Liver (tissue), 9 donors: ENCODE results near the gene EXTL1. TPM values are rescaled to one million over a fixed set of nuclear protein-coding genes. Genes with fewer than 3 reads are reported as not detected.

Experiments used
- DNase-seq: peaks from one replicate; pipeline ENCODE4 v3.0.0-alpha.2; 2017; ENCODE audit warnings: low spot score
- H3K27ac ChIP-seq, 2 donors: one replicate each; pipeline ENCODE4 v1.7.0; 2013; ENCODE audit warnings: inconsistent platforms in 2 of 2, low read length in 2 of 2, control low read depth in 1 of 2, low read depth in 1 of 2, mild to moderate bottlenecking in 1 of 2
- H3K27me3 ChIP-seq, 4 donors: one replicate each; pipeline versions ENCODE4 v1.6.1 to v1.7.0; 2013; ENCODE audit warnings: low read length in 3 of 4, inconsistent platforms in 1 of 4, mild to moderate bottlenecking in 1 of 4, moderate library complexity in 1 of 4; ENCODE audit not compliant: control insufficient read depth in 4 of 4, insufficient read depth in 4 of 4
- H3K36me3 ChIP-seq, 4 donors: one replicate each; pipeline versions ENCODE4 v1.6.1 to v1.7.0; 2013; ENCODE audit warnings: low read length in 3 of 4, mild to moderate bottlenecking in 3 of 4, low read depth in 1 of 4, moderate library complexity in 1 of 4; ENCODE audit not compliant: control insufficient read depth in 4 of 4, insufficient read depth in 3 of 4
- H3K4me1 ChIP-seq, 4 donors: one replicate each; pipeline versions ENCODE4 v1.6.1 to v1.7.0; 2013; ENCODE audit warnings: low read length in 3 of 4, mild to moderate bottlenecking in 3 of 4, moderate library complexity in 1 of 4; ENCODE audit not compliant: control insufficient read depth in 4 of 4, insufficient read depth in 4 of 4
- H3K4me3 ChIP-seq, 3 donors: one replicate each; pipeline versions ENCODE4 v1.6.1 to v1.7.0; 2013; ENCODE audit warnings: low read length in 3 of 3, control low read depth in 1 of 3, low read depth in 1 of 3, mild to moderate bottlenecking in 1 of 3
- H3K9ac ChIP-seq, 2 donors: one replicate each; pipeline ENCODE4 v1.7.0; 2013; ENCODE audit warnings: low read length in 2 of 2, mild to moderate bottlenecking in 2 of 2, moderate library complexity in 2 of 2, control low read depth in 1 of 2, low read depth in 1 of 2
- H3K9me3 ChIP-seq, 4 donors: one replicate each; pipeline versions ENCODE4 v1.6.1 to v1.7.0; 2013; ENCODE audit warnings: low read length in 3 of 4; ENCODE audit not compliant: control insufficient read depth in 4 of 4
- EGR1 ChIP-seq, 2 donors: IDR thresholded peaks; 2 replicates each; pipeline ENCODE4 v1.6.1; 2016 to 2018; ENCODE audit warnings: antibody characterized with exemption in 2 of 2, low read depth in 2 of 2
- FOXA1 ChIP-seq: IDR thresholded peaks from 2 replicates; pipeline ENCODE4 v1.6.1; 2016; ENCODE audit warnings: antibody characterized with exemption
- FOXA2 ChIP-seq: IDR thresholded peaks from 2 replicates; pipeline ENCODE4 v1.6.1; 2016; ENCODE audit warnings: antibody characterized with exemption
- GABPA ChIP-seq, 2 donors: IDR thresholded peaks in 1 of 2; conservative IDR thresholded peaks in 1 of 2; 2 replicates each; pipeline ENCODE4 v1.6.1; 2016; ENCODE audit warnings: antibody characterized with exemption in 2 of 2, mild to moderate bottlenecking in 1 of 2, moderate library complexity in 1 of 2
- HNF4A ChIP-seq, 2 donors: conservative IDR thresholded peaks; 2 replicates each; pipeline ENCODE4 v1.6.1; 2016; ENCODE audit warnings: antibody characterized with exemption in 2 of 2, mild to moderate bottlenecking in 2 of 2
- HNF4G ChIP-seq: IDR thresholded peaks from 2 replicates; pipeline ENCODE4 v1.6.1; 2016; ENCODE audit warnings: antibody characterized with exemption
- JUND ChIP-seq, 2 donors: IDR thresholded peaks; 2 replicates each; pipeline ENCODE4 v1.6.1; 2016; ENCODE audit warnings: antibody characterized with exemption in 2 of 2
- NR2F2 ChIP-seq: IDR thresholded peaks from 2 replicates; pipeline ENCODE4 v1.6.1; 2016; ENCODE audit warnings: antibody characterized with exemption
- RAD21 ChIP-seq, 2 donors: IDR thresholded peaks; 2 replicates each; pipeline ENCODE4 v1.6.1; 2016; ENCODE audit warnings: antibody characterized with exemption in 2 of 2, mild to moderate bottlenecking in 2 of 2
- RXRA ChIP-seq, 2 donors: IDR thresholded peaks; 2 replicates each; pipeline ENCODE4 v1.6.1; 2017 to 2018; ENCODE audit warnings: antibody characterized with exemption in 2 of 2, mild to moderate bottlenecking in 1 of 2
- SP1 ChIP-seq: IDR thresholded peaks from 2 replicates; pipeline ENCODE4 v1.6.1; 2018; ENCODE audit warnings: antibody characterized with exemption, mild to moderate bottlenecking
- TAF1 ChIP-seq: conservative IDR thresholded peaks from 2 replicates; pipeline ENCODE4 v1.6.1; 2016; ENCODE audit warnings: antibody characterized with exemption, mild to moderate bottlenecking
- YY1 ChIP-seq: IDR thresholded peaks from 2 replicates; pipeline ENCODE4 v1.6.1; 2016; ENCODE audit warnings: antibody characterized with exemption, mild to moderate bottlenecking
- WGBS: extraction: QIAGEN DNeasy Blood & Tissue Kit; methylation state at CpG from one replicate; pipeline ENCODE4 v1.1.7; 2013; 5-methylcytosine and 5-hydroxymethylcytosine counted together
- polyA plus RNA-seq, 2 donors: library from polyadenylated mRNA; stranded (reverse) in 1 of 2; unstranded in 1 of 2; fragments of 200-250 nt in 1 of 2; fragments of >200 nt in 1 of 2; fragmentation: Nextera tagmentation in 1 of 2; extraction: Ambion mirVana in 1 of 2; gene quantifications; one replicate each; pipeline versions ENCODE4 v1.2.1 to v1.2.3, GENCODE V29; 2013 to 2015
- total RNA-seq, 2 donors: library from RNA; depleted of rRNA; stranded (reverse); fragments of >200 nt; gene quantifications; one replicate each; pipeline ENCODE4 v1.2.3, GENCODE V29; 2014
- TF ChIP-seq, protein P1 (sequence below): IDR thresholded peaks from 2 replicates; pipeline ENCODE4 v1.6.1; 2016; ENCODE audit warnings: antibody characterized with exemption
- TF ChIP-seq, protein P2 (sequence below): IDR thresholded peaks from 2 replicates; pipeline ENCODE4 v1.6.1; 2016; ENCODE audit warnings: antibody characterized with exemption
- TF ChIP-seq, protein P3 (sequence below): IDR thresholded peaks from 2 replicates; pipeline ENCODE4 v1.6.1; 2016; ENCODE audit warnings: antibody characterized with exemption
- TF ChIP-seq, protein P4 (sequence below): IDR thresholded peaks from 2 replicates; pipeline ENCODE4 v1.6.1; 2016; ENCODE audit warnings: antibody characterized with exemption, mild to moderate bottlenecking
- TF ChIP-seq, protein P5 (sequence below): fragments of 150-350 bp; IDR thresholded peaks from 2 replicates; pipeline ENCODE4 v1.5.1; 2017; ENCODE audit warnings: improper control_type of control experiment, low read depth, low read length; ENCODE audit not compliant: missing input control
- donor health status: healthy.
- donor health status: healthy.
- donor health status: healthy.
- donor health status: healthy.
- donor health status: healthy.

The EXTL1 gene
- total and polyA plus RNA-seq, 4 donors, result under 0.01 TPM; not detected in 3

DNA sequence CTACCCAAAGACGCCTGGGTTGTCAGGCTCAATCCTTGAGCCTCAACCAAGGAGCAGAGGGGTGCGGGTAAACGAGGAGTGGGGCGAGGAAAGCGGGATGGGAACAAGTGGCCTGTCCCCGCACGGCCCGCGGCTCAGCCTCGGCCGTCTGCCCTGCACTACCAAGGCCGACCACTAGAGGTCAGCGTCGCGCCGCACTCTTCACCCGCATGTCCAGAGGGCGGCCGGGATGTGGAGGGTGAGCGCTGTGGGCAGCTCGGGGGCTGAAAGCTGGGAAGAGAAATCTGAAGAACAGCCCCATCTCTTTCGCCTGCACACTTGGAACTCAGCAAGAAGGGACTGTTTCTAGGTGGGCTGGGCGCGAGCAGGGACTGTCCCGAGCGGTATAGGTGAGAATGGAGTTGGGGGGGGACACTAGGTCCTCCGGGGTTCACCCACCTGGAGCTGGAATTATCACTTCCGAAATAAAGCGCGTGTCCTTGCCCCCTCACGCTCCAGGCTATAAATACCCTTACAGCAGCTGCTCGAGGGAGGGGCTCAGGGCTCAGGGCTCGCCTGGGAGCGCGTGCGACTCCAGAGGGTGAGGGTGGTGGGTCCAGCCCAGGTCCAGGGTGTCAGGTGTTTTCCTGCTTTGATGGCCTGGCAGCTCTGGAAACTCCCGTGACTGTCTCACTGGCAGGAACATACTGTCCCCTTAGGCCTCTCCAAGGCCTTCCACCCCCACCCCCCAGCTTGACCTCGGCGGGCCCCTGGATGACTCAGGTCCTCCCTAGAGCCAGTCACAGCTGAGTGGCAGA, 14.6 kb downstream of the EXTL1 start (continued):
- TF ChIP-seq, protein P1, sequence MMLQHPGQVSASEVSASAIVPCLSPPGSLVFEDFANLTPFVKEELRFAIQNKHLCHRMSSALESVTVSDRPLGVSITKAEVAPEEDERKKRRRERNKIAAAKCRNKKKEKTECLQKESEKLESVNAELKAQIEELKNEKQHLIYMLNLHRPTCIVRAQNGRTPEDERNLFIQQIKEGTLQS, result no peak
- TF ChIP-seq, protein P2, sequence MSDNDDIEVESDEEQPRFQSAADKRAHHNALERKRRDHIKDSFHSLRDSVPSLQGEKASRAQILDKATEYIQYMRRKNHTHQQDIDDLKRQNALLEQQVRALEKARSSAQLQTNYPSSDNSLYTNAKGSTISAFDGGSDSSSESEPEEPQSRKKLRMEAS, result no peak
- TF ChIP-seq, protein P3, sequence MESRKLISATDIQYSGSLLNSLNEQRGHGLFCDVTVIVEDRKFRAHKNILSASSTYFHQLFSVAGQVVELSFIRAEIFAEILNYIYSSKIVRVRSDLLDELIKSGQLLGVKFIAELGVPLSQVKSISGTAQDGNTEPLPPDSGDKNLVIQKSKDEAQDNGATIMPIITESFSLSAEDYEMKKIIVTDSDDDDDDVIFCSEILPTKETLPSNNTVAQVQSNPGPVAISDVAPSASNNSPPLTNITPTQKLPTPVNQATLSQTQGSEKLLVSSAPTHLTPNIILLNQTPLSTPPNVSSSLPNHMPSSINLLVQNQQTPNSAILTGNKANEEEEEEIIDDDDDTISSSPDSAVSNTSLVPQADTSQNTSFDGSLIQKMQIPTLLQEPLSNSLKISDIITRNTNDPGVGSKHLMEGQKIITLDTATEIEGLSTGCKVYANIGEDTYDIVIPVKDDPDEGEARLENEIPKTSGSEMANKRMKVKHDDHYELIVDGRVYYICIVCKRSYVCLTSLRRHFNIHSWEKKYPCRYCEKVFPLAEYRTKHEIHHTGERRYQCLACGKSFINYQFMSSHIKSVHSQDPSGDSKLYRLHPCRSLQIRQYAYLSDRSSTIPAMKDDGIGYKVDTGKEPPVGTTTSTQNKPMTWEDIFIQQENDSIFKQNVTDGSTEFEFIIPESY, result no peak
- TF ChIP-seq RXRA (IDR thresholded peaks at IDR 0.05), result peak in 1 of 2 donors; percentile 24
- peak; percentile 5 for TF ChIP-seq SP1

DNA sequence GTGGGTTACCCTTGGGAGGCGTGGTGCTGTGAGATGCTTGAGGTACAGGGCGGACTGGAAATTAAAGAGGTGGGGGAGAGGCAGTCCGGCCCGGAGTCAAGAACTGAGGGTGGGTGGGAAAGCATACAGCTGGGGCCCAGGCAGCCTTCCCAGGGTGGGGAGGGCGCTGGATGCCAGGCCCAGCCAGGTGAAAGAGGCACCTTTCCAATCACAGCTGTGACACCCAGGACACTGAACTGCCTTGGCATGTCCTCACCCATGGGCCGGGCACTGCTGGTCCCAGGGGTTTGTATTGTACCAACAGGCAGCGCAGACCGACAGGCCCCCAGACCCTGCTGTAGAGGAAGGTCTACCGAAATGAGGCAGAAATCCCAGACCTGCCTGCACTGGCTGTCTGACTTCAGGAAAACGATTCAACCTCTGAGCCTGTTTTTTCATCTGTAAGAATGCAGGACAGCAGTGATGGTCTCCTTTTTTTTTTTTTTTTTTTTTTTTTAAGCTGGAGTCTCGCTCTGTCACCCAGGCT, 15.2 kb downstream of the EXTL1 start:
- TF ChIP-seq, protein P3, result no peak
- TF ChIP-seq, protein P1, result no peak
- TF ChIP-seq NR2F2 (no peak), RAD21 (IDR thresholded peaks at IDR 0.05) (no peak), FOXA2 (no peak), HNF4G (no peak), EGR1 (IDR thresholded peaks at IDR 0.05; ENCODE audit: low read depth in 2 of 2) (no peak), YY1 (no peak), TAF1 (no peak), JUND (IDR thresholded peaks at IDR 0.05) (no peak), GABPA (IDR thresholded peaks at IDR 0.05 in 1 of 2, conservative IDR thresholded peaks at IDR 0.05 in 1 of 2) (no peak), HNF4A (conservative IDR thresholded peaks at IDR 0.05) (no peak), FOXA1 (no peak), SP1 (no peak), RXRA (IDR thresholded peaks at IDR 0.05) (no peak)
- TF ChIP-seq, protein P4, sequence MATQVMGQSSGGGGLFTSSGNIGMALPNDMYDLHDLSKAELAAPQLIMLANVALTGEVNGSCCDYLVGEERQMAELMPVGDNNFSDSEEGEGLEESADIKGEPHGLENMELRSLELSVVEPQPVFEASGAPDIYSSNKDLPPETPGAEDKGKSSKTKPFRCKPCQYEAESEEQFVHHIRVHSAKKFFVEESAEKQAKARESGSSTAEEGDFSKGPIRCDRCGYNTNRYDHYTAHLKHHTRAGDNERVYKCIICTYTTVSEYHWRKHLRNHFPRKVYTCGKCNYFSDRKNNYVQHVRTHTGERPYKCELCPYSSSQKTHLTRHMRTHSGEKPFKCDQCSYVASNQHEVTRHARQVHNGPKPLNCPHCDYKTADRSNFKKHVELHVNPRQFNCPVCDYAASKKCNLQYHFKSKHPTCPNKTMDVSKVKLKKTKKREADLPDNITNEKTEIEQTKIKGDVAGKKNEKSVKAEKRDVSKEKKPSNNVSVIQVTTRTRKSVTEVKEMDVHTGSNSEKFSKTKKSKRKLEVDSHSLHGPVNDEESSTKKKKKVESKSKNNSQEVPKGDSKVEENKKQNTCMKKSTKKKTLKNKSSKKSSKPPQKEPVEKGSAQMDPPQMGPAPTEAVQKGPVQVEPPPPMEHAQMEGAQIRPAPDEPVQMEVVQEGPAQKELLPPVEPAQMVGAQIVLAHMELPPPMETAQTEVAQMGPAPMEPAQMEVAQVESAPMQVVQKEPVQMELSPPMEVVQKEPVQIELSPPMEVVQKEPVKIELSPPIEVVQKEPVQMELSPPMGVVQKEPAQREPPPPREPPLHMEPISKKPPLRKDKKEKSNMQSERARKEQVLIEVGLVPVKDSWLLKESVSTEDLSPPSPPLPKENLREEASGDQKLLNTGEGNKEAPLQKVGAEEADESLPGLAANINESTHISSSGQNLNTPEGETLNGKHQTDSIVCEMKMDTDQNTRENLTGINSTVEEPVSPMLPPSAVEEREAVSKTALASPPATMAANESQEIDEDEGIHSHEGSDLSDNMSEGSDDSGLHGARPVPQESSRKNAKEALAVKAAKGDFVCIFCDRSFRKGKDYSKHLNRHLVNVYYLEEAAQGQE, result no peak
- TF ChIP-seq, protein P2, result no peak
- TF ChIP-seq, protein P5, sequence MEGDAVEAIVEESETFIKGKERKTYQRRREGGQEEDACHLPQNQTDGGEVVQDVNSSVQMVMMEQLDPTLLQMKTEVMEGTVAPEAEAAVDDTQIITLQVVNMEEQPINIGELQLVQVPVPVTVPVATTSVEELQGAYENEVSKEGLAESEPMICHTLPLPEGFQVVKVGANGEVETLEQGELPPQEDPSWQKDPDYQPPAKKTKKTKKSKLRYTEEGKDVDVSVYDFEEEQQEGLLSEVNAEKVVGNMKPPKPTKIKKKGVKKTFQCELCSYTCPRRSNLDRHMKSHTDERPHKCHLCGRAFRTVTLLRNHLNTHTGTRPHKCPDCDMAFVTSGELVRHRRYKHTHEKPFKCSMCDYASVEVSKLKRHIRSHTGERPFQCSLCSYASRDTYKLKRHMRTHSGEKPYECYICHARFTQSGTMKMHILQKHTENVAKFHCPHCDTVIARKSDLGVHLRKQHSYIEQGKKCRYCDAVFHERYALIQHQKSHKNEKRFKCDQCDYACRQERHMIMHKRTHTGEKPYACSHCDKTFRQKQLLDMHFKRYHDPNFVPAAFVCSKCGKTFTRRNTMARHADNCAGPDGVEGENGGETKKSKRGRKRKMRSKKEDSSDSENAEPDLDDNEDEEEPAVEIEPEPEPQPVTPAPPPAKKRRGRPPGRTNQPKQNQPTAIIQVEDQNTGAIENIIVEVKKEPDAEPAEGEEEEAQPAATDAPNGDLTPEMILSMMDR, result no peak
- H3K4me1 ChIP-seq, result peaks cover 1 to 14% (median 8%) of the 10 kb centered on the region in 4 donors
- no peaks in the 10 kb centered on the region for H3K9me3 ChIP-seq
- no peak for DNase-seq
- H3K27ac ChIP-seq, result no peak overlapping the region
- WGBS, result 75% methylated on average over 11 of the region's 11 CpGs
- H3K4me3 ChIP-seq, result no peak overlapping the region
- no peak overlapping the region for H3K9ac ChIP-seq
- no peaks in the 10 kb centered on the region for H3K36me3 ChIP-seq
- no peaks in the 10 kb centered on the region for H3K27me3 ChIP-seq
